ENCODE measurements around the gene MED6. TPM values are rescaled to one million over a fixed set of nuclear protein-coding genes. Genes with fewer than 3 reads are reported as not detected.
A peak's percentile ranks its signal among the peaks of the same experiment; 100 is the strongest.

MED6 gene
- total and polyA plus RNA-seq, 2 of the 13 experiments (the other 11 are each of a cell fraction or from before 2014, with no cell fraction given): 44.8 to 47.8 TPM

DNA sequence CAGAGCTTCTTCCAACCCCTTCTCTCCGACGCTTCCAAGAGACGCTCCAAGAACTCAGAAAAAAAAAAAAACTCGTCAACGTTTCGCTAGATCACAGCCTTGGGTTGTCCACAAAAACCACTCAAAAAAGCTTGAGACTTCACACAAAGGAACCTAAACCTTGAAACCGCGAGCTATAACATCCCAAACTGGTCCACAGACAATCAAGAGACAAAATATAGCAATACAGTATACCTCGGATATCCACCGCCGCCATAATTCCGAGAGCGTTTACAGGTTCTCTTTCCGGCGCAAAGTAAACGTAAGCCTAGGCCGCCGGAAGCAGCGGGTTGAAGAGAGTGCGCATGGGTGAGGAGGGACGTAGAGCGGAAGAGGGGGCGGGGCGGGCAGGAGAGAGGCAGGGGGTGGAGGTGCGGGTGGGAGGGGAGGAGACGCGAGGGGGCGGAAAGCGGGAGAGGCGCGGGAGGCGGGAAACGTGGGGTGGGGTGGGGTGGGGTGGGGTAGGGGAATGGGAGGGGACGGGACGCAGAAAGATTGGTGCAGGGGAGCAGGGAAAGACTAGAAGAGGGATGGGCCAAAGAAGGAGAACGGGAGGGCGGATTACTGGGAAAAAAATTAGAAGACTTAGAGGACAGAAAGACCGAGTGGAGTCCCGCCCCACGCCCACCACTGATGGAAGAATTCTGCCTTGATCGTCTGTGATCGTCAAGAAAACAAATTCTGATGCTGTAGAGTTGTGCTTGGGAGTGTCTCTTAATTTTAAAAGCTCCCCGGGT lies at the start of gene MED6 (continued):
- TF ChIP-seq, protein P1, sequence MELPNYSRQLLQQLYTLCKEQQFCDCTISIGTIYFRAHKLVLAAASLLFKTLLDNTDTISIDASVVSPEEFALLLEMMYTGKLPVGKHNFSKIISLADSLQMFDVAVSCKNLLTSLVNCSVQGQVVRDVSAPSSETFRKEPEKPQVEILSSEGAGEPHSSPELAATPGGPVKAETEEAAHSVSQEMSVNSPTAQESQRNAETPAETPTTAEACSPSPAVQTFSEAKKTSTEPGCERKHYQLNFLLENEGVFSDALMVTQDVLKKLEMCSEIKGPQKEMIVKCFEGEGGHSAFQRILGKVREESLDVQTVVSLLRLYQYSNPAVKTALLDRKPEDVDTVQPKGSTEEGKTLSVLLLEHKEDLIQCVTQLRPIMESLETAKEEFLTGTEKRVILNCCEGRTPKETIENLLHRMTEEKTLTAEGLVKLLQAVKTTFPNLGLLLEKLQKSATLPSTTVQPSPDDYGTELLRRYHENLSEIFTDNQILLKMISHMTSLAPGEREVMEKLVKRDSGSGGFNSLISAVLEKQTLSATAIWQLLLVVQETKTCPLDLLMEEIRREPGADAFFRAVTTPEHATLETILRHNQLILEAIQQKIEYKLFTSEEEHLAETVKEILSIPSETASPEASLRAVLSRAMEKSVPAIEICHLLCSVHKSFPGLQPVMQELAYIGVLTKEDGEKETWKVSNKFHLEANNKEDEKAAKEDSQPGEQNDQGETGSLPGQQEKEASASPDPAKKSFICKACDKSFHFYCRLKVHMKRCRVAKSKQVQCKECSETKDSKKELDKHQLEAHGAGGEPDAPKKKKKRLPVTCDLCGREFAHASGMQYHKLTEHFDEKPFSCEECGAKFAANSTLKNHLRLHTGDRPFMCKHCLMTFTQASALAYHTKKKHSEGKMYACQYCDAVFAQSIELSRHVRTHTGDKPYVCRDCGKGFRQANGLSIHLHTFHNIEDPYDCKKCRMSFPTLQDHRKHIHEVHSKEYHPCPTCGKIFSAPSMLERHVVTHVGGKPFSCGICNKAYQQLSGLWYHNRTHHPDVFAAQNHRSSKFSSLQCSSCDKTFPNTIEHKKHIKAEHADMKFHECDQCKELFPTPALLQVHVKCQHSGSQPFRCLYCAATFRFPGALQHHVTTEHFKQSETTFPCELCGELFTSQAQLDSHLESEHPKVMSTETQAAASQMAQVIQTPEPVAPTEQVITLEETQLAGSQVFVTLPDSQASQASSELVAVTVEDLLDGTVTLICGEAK (IDR thresholded peaks at IDR 0.05): peak; percentile 60
- TF ChIP-seq, protein P1 (CRISPR knock-in tag; IDR thresholded peaks at IDR 0.05): no peak
- TF ChIP-seq ZFP41 (CRISPR knock-in tag; IDR thresholded peaks at IDR 0.05; ENCODE audit: borderline replicate concordance) (no peak), FOXO1 (CRISPR knock-in tag; IDR thresholded peaks at IDR 0.05) (no peak), PHF21A (CRISPR knock-in tag; IDR thresholded peaks at IDR 0.05) (0 out of 2 replicates have a peak, but pooled peaks have one; percentile 35), SPEN (CRISPR knock-in tag; IDR thresholded peaks at IDR 0.05; ENCODE audit: low read depth) (peak; percentile 54; the same call in 1 of the 2 replicates), RARG (CRISPR knock-in tag; IDR thresholded peaks at IDR 0.05; ENCODE audit: low read depth) (no peak), KLF16 (CRISPR knock-in tag; IDR thresholded peaks at IDR 0.05) (peak in 1 of 2 experiments; percentile 56; a peak in 1 of 4 replicates), THAP11 (CRISPR knock-in tag; IDR thresholded peaks at IDR 0.05) (peak; percentile 92), ZSCAN29 (CRISPR knock-in tag; conservative IDR thresholded peaks at IDR 0.05) (no peak), SOX13 (IDR thresholded peaks at IDR 0.05) (no peak), SOX13 (CRISPR knock-in tag; conservative IDR thresholded peaks at IDR 0.05 in 1 of 2, IDR thresholded peaks at IDR 0.05 in 1 of 2) (0 out of 4 replicates have a peak, but pooled peaks of 1 of the 2 experiments have one; percentile 6), KDM2A (CRISPR knock-in tag; IDR thresholded peaks at IDR 0.05; ENCODE audit: borderline replicate concordance, low read depth) (peak; percentile 46; the same call in 1 of the 2 replicates), MXD4 (CRISPR knock-in tag; IDR thresholded peaks at IDR 0.05) (no peak)
- TF ChIP-seq, protein P2, sequence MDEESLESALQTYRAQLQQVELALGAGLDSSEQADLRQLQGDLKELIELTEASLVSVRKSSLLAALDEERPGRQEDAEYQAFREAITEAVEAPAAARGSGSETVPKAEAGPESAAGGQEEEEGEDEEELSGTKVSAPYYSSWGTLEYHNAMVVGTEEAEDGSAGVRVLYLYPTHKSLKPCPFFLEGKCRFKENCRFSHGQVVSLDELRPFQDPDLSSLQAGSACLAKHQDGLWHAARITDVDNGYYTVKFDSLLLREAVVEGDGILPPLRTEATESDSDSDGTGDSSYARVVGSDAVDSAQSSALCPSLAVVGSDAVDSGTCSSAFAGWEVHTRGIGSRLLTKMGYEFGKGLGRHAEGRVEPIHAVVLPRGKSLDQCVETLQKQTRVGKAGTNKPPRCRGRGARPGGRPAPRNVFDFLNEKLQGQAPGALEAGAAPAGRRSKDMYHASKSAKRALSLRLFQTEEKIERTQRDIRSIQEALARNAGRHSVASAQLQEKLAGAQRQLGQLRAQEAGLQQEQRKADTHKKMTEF (CRISPR knock-in tag; IDR thresholded peaks at IDR 0.05): peak; percentile 60; the same call in 1 of the 2 replicates
- TF ChIP-seq, protein P3, sequence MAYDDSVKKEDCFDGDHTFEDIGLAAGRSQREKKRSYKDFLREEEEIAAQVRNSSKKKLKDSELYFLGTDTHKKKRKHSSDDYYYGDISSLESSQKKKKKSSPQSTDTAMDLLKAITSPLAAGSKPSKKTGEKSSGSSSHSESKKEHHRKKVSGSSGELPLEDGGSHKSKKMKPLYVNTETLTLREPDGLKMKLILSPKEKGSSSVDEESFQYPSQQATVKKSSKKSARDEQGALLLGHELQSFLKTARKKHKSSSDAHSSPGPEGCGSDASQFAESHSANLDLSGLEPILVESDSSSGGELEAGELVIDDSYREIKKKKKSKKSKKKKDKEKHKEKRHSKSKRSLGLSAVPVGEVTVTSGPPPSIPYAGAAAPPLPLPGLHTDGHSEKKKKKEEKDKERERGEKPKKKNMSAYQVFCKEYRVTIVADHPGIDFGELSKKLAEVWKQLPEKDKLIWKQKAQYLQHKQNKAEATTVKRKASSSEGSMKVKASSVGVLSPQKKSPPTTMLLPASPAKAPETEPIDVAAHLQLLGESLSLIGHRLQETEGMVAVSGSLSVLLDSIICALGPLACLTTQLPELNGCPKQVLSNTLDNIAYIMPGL (CRISPR knock-in tag; IDR thresholded peaks at IDR 0.05; ENCODE audit: borderline replicate concordance in 1 of 2, low read depth in 1 of 2): 0 out of 4 replicates have a peak, but pooled peaks have one; percentile 22 to 35

Measured in HepG2 (cell line).